Choroid plexus epithelial cell (primary cell): ENCODE results near the gene SAMHD1.

Source experiments
- DNase-seq: peaks from one replicate; pipeline ENCODE4 v3.0.0-alpha.2; 2010; ENCODE audit warnings: low read depth
- H3K4me3 ChIP-seq: 2 replicates; pipeline ENCODE4 v1.5.1; 2011; ENCODE audit warnings: low read depth, mild to moderate bottlenecking, control low read depth, low read length, moderate library complexity
- TF ChIP-seq, protein P1 (sequence below): conservative IDR thresholded peaks from 2 replicates; pipeline ENCODE4 v1.5.1; 2011; ENCODE audit warnings: low read depth, mild to moderate bottlenecking, control low read depth, inconsistent platforms, low read length, moderate library complexity

SAMHD1 gene

DNA sequence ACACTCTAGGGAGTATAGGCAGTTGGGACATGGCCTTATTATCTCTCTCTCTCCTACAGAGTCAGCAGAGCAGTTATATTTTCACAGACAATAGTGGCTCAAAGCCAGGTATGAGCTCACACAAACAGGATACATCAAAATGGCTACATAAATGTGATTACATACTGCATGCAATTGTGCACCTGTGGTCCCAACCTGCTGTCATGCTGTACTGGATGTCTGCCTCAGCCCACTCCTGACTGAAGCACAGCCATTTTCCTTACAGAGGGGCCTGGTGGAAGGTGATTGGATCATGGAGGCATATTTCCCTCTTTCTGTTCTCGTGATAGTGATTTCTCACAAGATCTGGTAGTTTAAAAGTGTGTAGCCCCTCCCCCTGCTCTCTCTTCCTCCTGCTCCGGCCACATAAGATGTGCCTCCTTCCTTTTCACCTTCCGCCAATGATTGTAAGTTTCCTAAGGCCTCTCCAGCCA, 37.0 kb upstream of the SAMHD1 start:
- H3K4me3 ChIP-seq, result no peak overlapping the region
- TF ChIP-seq, protein P1, sequence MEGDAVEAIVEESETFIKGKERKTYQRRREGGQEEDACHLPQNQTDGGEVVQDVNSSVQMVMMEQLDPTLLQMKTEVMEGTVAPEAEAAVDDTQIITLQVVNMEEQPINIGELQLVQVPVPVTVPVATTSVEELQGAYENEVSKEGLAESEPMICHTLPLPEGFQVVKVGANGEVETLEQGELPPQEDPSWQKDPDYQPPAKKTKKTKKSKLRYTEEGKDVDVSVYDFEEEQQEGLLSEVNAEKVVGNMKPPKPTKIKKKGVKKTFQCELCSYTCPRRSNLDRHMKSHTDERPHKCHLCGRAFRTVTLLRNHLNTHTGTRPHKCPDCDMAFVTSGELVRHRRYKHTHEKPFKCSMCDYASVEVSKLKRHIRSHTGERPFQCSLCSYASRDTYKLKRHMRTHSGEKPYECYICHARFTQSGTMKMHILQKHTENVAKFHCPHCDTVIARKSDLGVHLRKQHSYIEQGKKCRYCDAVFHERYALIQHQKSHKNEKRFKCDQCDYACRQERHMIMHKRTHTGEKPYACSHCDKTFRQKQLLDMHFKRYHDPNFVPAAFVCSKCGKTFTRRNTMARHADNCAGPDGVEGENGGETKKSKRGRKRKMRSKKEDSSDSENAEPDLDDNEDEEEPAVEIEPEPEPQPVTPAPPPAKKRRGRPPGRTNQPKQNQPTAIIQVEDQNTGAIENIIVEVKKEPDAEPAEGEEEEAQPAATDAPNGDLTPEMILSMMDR, result no peak
- DNase-seq, result peak; percentile 23

DNA sequence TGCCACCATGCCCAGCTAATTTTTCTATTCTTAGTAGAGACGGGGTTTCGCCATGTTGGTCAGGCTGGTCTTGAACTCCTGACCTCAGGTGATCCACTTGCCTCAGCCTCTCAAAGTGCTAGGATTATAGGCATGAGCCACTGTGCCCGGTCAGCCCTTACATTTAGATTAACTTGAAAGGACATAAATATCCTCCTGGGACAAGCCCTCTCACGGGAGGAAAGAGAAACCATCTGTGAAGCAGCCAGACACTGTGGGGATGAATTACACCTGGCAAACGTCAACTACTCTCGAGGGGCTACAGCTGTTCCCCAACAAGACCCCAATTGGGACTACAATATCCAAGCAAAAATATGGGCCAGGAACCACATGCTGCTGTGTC, 32.7 kb upstream of the SAMHD1 start:
- TF ChIP-seq, protein P1, result no peak
- H3K4me3 ChIP-seq, result no peak overlapping the region
- no peak for DNase-seq

DNA sequence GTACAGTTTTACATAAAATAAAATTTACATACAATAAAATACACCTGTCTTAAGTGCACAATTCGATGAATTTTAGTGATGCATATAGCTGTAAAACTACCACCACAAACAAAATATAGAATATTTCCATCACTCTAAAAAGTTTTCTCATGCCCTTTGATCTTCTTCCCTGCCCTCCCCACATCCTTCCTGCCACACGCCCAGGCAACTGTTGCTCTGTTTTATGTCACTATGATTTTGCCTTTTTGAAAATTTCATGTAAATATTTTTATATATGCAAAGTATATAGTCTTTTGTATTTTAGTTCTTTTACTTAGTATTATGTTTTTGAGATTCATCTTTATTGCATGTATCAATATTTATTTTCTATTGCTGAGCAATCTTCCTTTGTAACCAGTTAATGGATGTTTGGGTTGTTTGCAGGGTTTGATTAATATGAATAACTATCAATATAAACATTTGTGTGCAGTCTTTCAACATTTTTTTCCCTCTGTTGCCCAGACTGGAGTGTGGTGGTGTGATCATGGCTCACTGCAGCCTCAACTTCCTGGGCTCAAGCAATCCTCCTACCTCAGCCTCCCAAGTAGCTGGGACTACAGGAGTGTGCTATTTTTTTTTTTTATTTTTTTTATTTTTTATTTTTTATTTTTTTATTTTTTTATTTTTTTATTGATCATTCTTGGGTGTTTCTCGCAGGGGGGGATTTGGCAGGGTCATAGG, 23.8 kb upstream of the SAMHD1 start:
- TF ChIP-seq, protein P1, result no peak
- no peak for DNase-seq
- H3K4me3 ChIP-seq, result no peak overlapping the region

DNA sequence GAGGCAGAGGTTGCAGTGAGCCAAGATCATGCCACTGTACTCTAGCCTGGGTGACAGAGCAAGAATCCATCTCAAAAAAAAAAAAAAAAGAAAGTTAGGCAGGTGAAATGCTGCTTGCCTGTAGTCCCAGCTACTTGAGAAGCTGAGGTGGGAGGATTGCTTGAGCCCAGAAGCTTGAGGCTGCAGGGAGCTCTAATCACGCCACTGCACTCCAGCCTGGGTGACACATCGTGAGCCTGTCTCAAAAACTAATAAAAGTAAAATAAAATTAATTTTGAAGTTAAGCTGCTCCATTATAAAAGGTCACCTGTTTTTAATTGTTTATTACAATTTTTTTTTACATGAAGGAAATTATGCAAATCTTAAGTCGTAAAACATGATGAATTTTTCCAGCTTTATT, 23.2 kb upstream of the SAMHD1 start:
- DNase-seq, result no peak
- TF ChIP-seq, protein P1, result no peak
- H3K4me3 ChIP-seq, result no peak overlapping the region

DNA sequence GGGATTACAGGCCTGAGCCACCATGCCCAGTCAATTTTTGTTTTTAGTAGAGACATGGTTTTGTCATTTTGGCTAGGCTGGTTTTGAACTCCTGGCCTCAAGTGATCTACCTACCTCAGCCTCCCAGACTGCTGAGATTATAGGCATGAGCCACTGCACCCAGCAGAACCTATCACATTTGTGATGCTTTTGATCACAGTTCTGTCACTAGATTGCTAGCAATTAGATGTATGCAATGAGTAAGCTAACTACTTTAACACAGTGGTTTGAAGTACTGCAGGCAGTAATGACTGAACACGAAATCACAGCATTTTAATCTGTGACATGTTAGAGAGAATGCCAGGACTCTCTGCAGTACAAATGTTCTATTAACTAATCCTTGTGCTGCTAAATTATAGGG, 19.6 kb upstream of the SAMHD1 start:
- no peak for DNase-seq
- H3K4me3 ChIP-seq, result no peak overlapping the region
- TF ChIP-seq, protein P1, result no peak

DNA sequence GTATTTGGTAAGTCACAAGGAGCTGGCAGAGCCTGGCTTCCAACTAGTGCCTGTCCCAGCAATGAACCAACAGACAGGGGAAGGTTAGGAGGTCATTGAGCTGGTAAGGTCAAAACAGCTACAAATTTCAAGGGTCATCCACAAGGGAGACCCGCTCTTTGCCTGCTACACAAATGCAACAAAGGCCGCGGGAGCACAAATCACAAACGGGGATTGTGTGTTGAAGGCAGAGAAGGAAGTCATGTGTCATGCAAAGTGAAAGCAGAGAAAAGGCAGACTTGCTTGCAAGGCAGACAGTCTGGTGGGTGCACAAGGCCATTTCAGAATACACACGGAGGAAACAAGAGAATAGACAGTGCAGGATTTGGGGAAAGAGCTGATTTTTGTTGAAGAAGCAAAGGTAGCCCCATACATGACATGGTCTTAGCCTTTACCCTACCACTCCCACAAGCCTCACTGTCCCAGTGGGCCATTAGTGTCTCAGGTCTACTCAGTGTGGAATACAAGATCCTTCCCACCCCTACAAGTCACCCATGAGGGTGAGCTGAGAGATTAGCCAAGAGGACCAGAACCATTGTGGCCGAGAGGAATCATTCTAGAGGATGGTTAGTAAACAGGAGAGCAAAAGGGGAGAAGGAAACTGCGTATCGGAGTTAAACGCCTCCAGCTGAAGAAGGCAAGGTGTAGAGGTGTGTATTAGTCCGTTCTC, 18.1 kb upstream of the SAMHD1 start:
- peak; percentile 10 for DNase-seq
- TF ChIP-seq, protein P1, result no peak
- H3K4me3 ChIP-seq, result no peak overlapping the region
